Fibroblast of skin of right biceps (primary cell): ENCODE results near the gene MBD6.
A peak's percentile ranks its signal among the peaks of the same experiment; 100 is the strongest.
"Not testable (repeated sequence)": the region's sequence is repeated elsewhere in the genome, so short reads cannot be mapped to it uniquely, and the experiment has no call there.

Experiments
- DNase-seq: peaks from one replicate; pipeline ENCODE4 v3.0.0-alpha.2; 2013

Gene MBD6

GRCh38 chr12:57516617-57517153 lies 5.9 kb upstream of the MBD6 start:
- DNase-seq: no peak

GRCh38 chr12:57517187-57517586 lies 5.4 kb upstream of the MBD6 start:
- DNase-seq: peak; percentile 52

DNA sequence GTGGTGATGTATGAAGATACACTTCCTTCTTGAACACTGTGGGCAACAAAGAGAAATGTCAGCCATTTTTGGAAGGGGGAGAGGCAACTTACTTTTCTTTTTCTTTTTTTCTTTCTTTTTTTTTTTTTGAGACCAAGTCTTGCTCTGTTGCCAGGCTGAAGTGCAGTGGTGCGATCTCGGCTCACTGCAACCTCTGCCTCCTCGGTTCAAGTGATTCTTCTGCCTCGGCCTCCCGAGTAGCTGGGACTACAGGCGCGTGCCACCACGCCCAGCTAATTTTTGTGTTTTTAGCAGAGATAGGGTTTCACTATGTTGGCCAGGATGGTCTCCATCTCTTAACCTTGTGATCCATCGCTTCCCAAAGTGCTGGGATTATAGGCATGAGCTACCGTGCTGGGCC lies 4.9 kb upstream of the MBD6 start:
- not testable (repeated sequence) for DNase-seq

GRCh38 chr12:57518176-57518919 lies 4.3 kb upstream of the MBD6 start:
- DNase-seq: no peak

GRCh38 chr12:57518920-57519795 lies 3.5 kb upstream of the MBD6 start:
- DNase-seq: peak; percentile 47

GRCh38 chr12:57519796-57520052 lies 2.9 kb upstream of the MBD6 start:
- DNase-seq: peak; percentile 30

DNA sequence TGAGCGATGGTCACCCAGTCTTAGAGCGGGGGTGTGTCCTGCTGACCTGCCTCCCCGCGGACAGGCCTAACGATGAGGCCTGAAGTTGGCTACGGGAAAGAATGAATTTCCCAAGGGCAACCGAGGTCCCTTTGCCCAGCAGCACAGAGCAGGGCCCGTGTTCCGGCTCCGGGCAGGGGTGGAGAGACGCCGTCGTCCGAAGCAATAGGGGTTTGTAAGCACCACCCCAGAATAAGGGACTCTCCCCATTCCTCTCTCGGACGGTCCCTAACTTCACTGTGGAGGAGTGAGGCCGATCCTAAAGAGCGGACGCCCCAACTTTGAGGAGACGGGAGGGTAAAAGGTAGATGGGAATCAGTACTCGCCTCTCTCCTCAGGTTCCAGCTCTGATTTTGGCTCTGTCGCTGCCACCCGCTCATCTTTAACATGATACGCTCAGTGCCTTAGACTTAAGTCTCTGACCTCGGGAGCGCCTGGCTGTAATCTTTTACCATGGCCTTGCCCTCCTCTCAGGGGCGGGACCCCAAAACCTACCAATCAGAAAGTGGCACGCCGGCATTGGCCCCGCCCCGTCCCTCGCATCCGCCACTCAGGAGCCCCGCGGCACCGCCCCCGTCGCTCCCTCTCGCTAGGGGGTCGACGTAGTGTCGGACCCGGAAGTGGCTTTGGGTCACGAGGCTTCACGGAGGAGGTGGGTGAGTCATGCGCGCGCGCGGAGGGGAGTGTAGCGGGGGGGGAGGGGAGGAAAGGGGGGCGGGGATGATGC lies 2.4 kb upstream of the MBD6 start, which contains the start of gene DDIT3:
Gene DDIT3, minus strand, starts transcription at position 462 of the 766 bp plus-strand sequence. CDS start 3,108 bp downstream, outside the sequence.
- DNase-seq: peak; percentile 99

DNA sequence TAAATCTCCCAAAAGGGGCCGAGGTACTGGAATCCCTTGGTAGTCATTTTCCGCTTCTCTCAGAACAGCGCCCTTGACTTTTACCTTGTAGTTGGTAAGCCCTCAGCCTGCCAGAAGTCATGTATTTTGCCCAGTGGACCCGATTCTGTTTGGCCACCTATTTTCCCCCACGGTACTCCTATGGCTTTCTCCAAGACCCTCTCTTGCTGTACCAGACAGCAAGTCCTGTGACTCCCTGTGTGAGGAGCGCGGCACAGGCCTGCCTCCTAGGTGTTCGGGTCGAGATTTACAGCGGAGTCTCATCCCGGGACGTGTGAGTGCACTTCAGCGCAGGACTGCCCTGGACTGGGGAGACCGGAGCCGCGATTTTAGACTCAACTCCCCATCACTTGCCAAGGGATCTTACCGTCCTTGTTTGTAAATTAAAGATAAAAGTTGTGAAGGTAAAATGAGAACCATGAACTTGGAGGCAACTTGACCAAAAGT lies 1.1 kb upstream of the MBD6 start:
- peak; percentile 71 for DNase-seq

DNA sequence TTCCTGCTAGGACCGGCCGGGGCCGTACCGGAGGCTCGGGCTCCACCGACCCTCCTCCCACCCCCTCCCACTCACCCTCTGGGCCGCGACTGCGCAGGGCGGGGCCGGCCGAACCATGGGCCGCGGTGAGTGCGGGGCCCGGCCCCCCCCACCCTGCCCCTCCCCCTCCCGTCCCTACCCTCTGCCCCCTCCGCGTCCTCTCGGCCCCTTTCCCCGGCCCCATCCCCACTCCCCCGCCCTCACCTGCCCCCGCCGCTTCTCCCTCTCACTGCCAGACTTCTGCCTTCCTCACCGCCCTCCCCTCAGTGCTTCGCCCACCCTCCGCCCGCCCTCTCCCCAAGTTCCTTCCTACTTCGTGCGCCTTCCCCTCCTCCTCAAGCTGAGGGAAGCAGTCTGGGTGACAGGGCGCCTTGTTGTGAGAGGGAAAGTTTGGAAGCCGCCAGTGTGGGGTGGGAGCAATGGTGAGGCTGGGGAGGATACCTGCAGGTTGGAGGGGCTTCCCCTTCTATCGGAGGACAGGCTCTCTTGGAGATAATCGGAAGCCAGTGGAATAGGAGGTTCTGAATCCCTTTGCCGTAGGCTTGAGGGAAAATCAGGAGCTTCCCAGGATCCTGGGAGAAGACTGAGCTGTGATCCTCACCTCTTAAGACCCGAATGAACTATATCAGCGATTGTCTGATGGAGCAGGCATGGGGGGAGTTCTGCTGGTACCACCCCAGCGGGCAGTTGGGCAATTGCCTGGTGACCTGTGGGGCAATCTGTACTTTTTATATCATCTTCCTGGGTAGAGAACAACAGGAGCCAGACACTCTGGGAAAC lies 472 bp downstream of the MBD6 start:
- peak; percentile 58 for DNase-seq

DNA sequence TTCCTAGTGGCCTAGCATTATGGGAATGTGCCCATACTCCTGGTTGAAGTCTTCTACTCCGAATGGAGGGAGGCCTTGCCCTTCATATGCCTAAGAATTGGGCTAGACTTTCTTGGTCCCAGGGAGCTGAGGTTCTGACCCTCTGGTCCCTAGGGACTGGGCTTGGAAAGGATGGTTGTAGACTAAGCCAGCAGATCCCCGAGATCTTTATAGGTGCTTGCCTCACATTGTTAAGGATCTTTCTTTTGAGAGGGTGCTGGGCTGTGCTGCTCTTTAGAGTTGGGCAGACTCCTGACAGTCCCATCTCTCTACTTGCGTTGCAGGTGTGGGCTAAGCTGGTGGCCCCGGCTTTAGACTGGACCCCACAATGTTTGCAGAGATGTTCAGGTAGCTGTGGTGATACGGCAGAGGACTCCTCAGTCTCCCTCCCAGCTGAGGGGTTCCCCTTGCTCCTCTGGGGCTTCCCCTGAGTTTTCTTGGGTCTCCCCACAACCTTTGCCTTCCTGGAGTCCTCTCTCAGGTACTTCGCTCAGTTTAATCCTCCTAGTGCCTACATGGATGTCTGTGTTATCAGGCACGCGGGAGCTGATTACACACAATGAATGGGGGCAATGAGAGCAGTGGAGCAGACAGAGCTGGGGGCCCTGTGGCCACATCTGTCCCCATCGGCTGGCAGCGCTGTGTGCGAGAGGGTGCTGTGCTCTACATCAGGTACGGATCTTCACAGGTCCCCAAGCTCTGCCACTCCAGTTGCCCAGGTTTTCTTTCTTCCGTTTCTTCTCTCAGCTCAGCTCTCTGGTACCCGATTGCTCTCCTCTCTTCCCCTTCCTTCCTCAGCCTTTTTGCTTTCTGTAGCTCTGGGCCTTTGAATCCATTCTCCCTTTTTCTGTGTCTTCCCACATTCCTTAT lies 1.3 kb downstream of the MBD6 start:
- no peak for DNase-seq

GRCh38 chr12:57524814-57525614 lies 2.4 kb downstream of the MBD6 start:
- DNase-seq: no peak

- DNase-seq: no peak
Measured at GRCh38 chr12:57525615-57526383, 3.2 kb downstream of the MBD6 start.

- DNase-seq: no peak
Measured at GRCh38 chr12:57526477-57527126, 4.0 kb downstream of the MBD6 start.

DNA sequence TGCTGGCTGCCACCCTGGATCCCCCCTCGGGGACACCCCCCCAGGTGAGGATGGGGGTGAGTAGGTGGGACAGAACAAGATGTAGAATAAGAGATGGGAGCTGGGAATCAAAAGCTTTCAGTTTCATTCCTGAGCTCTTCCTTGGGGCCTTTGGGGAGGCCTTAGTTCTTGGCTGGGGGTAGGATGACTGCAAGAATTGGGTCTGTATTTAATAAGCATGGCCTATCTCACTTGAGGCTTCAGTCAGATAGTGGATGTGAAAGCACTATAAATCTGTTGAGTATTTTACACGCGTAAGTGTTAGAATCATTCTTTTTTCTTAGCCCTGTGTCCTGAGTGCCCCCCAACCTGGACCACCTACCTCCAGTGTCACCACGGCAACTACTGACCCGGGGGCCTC lies 4.6 kb downstream of the MBD6 start:
- DNase-seq: no peak

DNA sequence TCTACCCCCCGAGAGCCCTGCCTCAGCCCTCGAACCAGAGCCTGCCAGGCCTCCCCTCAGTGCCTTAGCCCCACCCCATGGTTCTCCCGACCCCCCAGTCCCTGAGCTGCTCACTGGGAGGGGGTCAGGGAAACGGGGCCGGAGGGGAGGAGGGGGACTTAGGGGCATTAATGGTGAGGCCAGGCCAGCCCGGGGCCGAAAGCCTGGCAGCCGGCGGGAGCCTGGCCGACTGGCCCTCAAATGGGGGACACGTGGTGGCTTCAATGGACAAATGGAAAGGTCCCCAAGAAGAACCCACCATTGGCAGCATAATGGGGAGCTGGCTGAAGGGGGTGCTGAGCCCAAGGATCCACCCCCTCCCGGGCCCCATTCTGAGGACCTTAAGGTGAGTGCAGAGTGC lies 5.6 kb downstream of the MBD6 start:
- DNase-seq: no peak

DNA sequence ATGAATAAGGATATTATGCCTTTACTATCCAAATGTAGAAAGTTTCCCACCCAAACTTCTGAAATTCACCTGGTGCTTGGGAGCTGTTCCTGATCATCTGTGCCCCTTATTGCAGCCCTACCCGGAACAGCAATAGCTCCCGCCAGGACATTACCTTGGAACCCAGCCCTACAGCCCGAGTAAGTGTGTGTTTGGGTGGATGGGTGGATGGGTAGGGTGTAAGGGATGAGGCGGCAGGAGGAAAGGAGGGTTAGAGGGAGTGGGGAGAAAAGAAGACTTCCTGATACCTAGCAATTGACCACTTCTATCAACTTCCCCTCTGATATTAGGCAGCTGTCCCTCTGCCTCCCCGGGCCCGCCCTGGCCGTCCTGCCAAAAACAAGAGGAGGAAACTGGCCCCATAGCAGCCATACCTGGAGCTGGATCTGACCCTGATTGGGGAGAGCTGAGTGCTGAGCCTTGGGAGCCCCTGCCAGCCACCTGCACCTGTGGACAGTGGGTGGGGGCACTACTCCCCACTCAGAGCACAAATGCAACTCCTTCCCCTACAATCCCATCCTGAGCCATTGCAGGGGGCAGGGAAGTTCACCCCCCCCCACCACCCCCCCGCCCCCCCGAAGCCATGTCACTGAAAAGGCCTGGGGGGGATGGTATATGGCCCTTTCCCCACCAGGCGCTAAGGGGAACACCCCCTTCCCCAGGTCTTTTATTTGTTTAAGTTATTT lies 6.4 kb downstream of the MBD6 start:
- no peak for DNase-seq

- no peak for DNase-seq
Measured at GRCh38 chr12:57529831-57530230, 7.2 kb downstream of the MBD6 start.
